Panc1 (cell line): Measurements from ENCODE around the gene SCGB1A1. TPM values are rescaled to one million over a fixed set of nuclear protein-coding genes. Genes with fewer than 3 reads are reported as not detected.

Source experiments
- ATAC-seq: fragments of 200-7000 bp; cut with Tn5 transposase; 2 replicates; pipeline ENCODE4 v1.9.1; 2020; ENCODE audit warnings: mild to moderate bottlenecking, moderate library complexity
- BruUV-seq: library from RNA; stranded (reverse); fragments of 400-500 nt; replicated peaks from 2 replicates; lab custom pipeline; 2021; lab: Mats Ljungman, UMichigan
- CTCF ChIA-PET: fragments of 300-600 bp; sonication (Branson Sonifier 250); formaldehyde crosslinking; loops from one replicate; lab custom pipeline; 2022; ENCODE audit warnings: antibody characterized with exemption; lab: Charles Lee
- POLR2A ChIA-PET: fragments of 300-600 bp; sonication (Branson Sonifier 250); formaldehyde crosslinking; loops from one replicate; lab custom pipeline; 2022; ENCODE audit warnings: antibody characterized with exemption; lab: Charles Lee
- DNase-seq: peaks from one replicate; pipeline ENCODE4 v3.0.0-alpha.2; 2010; ENCODE audit warnings: low read depth, low spot score
- H3K27ac ChIP-seq: 2 replicates; pipeline ENCODE4 v1.5.1; 2011; ENCODE audit warnings: mild to moderate bottlenecking, low read length, inconsistent platforms
- H3K27me3 ChIP-seq: fragments of 200-500 bp; sonication (Bioruptor generic); 2 replicates; pipeline ENCODE4 v1.6.0; 2014; ENCODE audit warnings: low read length, inconsistent platforms; ENCODE audit not compliant: control insufficient read depth, insufficient read depth
- H3K36me3 ChIP-seq: fragments of 200-500 bp; sonication (Bioruptor generic); 2 replicates; pipeline ENCODE4 v1.5.1; 2014; ENCODE audit warnings: inconsistent platforms, mild to moderate bottlenecking, low read length, moderate library complexity; ENCODE audit not compliant: control insufficient read depth, insufficient read depth
- H3K4me1 ChIP-seq: 2 replicates; pipeline ENCODE4 v1.5.1; 2011; ENCODE audit warnings: inconsistent platforms, mild to moderate bottlenecking, low read length, moderate library complexity; ENCODE audit not compliant: control insufficient read depth, insufficient read depth
- H3K4me3 ChIP-seq, 2 experiments: 2 replicates each; pipeline ENCODE4 v1.5.1; 2011 to 2012; ENCODE audit warnings: low read depth in 2 of 2, low read length in 2 of 2, mild to moderate bottlenecking in 2 of 2, inconsistent platforms in 1 of 2, moderate library complexity in 1 of 2
- H3K9me3 ChIP-seq: fragments of 200-500 bp; sonication (Bioruptor generic); 2 replicates; pipeline ENCODE4 v1.5.1; 2014; ENCODE audit warnings: low read depth, mild to moderate bottlenecking, inconsistent platforms, low read length, moderate library complexity; ENCODE audit not compliant: control insufficient read depth, insufficient read depth
- POLR2AphosphoS5 ChIP-seq: IDR thresholded peaks from 2 replicates; pipeline ENCODE4 v1.6.1; 2012; ENCODE audit warnings: mild to moderate bottlenecking, low read depth, low read length, moderate library complexity
- SIN3A ChIP-seq: IDR thresholded peaks from 2 replicates; pipeline ENCODE4 v1.6.1; 2012; ENCODE audit warnings: low read depth, mild to moderate bottlenecking, low read length, moderate library complexity, borderline replicate concordance; ENCODE audit not compliant: insufficient read depth
- TCF7L2 ChIP-seq: IDR thresholded peaks from 2 replicates; pipeline ENCODE4 v1.6.1; 2011; ENCODE audit warnings: mild to moderate bottlenecking, low read depth, low read length, inconsistent platforms
- in situ Hi-C: cut with HindIII; loops from 2 replicates; pipeline ENCODE4 v1.10.0; 2016; ENCODE audit warnings: low sequenced_read_pairs, low pct_unique_long_range_greater_than_20kb
- intact Hi-C: fragments of 100-400 bp; cut with micrococcal nuclease; formaldehyde crosslinking; loops from one replicate; pipeline ENCODE4 v1.10.0; 2022; ENCODE audit not compliant: unreplicated experiment
- total RNA-seq: library from RNA; stranded (reverse); gene quantifications from one replicate; pipeline ENCODE4 v1.2.1, GENCODE V29; 2021; ENCODE audit not compliant: unreplicated experiment
- TF ChIP-seq, protein P1 (sequence below), 2 experiments: IDR thresholded peaks; 2 replicates each; pipeline ENCODE4 v1.6.1; 2011 to 2012; ENCODE audit warnings: low read depth in 2 of 2, control low read depth in 1 of 2, low read length in 1 of 2, mild to moderate bottlenecking in 1 of 2, moderate library complexity in 1 of 2; ENCODE audit not compliant: insufficient read depth in 1 of 2
- TF ChIP-seq, protein P2 (sequence below): fragments of 450-650 bp; IDR thresholded peaks from 2 replicates; pipeline ENCODE4 v1.5.1; 2017; ENCODE audit warnings: mild to moderate bottlenecking

The SCGB1A1 gene
- total RNA-seq, 1 experiment from 2014 or later, result 1.1 TPM

DNA sequence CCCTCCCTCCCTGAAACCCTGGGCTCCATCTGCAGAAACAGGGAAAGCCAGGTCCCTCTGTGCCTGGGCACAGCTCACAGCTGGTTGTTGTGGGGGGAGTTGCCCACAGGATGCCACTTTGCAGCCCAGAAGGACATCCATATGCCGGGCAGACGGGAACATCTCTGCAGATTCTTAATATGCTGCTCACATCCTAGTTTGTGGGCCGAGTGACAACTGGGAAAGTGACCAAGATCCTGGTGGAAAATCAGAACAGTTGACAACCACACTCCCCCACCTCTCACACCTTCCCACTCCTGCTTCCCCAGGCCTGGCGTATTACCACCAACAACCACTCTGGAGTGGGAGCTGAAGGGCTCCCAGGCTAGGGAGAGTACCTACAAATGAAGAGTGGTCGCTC is 7.3 kb upstream of the SCGB1A1 start:
- H3K27ac ChIP-seq, result no peak overlapping the region
- ChIA-PET POLR2A (interaction anchor here (0.6 kb wide), 1 partner anchor 26 kb away, joined by 3 read pairs; no protein-coding TSS in a partner anchor), CTCF (interaction anchor here (0.6 to 1.1 kb wide), 2 partner anchors 11 to 13 kb away, joined by 5 to 6 read pairs; no protein-coding TSS in a partner anchor)
- ATAC-seq, result no peak
- H3K4me3 ChIP-seq, result no peak overlapping the region
- BruUV-seq, result no TSS peak
- TF ChIP-seq SIN3A (no peak), POLR2AphosphoS5 (no peak), TCF7L2 (no peak)
- TF ChIP-seq, protein P1, sequence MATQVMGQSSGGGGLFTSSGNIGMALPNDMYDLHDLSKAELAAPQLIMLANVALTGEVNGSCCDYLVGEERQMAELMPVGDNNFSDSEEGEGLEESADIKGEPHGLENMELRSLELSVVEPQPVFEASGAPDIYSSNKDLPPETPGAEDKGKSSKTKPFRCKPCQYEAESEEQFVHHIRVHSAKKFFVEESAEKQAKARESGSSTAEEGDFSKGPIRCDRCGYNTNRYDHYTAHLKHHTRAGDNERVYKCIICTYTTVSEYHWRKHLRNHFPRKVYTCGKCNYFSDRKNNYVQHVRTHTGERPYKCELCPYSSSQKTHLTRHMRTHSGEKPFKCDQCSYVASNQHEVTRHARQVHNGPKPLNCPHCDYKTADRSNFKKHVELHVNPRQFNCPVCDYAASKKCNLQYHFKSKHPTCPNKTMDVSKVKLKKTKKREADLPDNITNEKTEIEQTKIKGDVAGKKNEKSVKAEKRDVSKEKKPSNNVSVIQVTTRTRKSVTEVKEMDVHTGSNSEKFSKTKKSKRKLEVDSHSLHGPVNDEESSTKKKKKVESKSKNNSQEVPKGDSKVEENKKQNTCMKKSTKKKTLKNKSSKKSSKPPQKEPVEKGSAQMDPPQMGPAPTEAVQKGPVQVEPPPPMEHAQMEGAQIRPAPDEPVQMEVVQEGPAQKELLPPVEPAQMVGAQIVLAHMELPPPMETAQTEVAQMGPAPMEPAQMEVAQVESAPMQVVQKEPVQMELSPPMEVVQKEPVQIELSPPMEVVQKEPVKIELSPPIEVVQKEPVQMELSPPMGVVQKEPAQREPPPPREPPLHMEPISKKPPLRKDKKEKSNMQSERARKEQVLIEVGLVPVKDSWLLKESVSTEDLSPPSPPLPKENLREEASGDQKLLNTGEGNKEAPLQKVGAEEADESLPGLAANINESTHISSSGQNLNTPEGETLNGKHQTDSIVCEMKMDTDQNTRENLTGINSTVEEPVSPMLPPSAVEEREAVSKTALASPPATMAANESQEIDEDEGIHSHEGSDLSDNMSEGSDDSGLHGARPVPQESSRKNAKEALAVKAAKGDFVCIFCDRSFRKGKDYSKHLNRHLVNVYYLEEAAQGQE (IDR thresholded peaks at IDR 0.05; ENCODE audit: insufficient read depth in 1 of 2, low read depth in 2 of 2, low read length in 1 of 2), result no peak
- TF ChIP-seq, protein P2, sequence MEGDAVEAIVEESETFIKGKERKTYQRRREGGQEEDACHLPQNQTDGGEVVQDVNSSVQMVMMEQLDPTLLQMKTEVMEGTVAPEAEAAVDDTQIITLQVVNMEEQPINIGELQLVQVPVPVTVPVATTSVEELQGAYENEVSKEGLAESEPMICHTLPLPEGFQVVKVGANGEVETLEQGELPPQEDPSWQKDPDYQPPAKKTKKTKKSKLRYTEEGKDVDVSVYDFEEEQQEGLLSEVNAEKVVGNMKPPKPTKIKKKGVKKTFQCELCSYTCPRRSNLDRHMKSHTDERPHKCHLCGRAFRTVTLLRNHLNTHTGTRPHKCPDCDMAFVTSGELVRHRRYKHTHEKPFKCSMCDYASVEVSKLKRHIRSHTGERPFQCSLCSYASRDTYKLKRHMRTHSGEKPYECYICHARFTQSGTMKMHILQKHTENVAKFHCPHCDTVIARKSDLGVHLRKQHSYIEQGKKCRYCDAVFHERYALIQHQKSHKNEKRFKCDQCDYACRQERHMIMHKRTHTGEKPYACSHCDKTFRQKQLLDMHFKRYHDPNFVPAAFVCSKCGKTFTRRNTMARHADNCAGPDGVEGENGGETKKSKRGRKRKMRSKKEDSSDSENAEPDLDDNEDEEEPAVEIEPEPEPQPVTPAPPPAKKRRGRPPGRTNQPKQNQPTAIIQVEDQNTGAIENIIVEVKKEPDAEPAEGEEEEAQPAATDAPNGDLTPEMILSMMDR, result no peak
- intact Hi-C loops (no loop called here), in situ Hi-C loops (no loop called here)
- H3K36me3 ChIP-seq, result no peaks in the 10 kb centered on the region
- no peaks in the 10 kb centered on the region for H3K27me3 ChIP-seq
- no peaks in the 10 kb centered on the region for H3K9me3 ChIP-seq
- H3K4me1 ChIP-seq, result peaks cover 13% of the 10 kb centered on the region; the same call in 1 of the 2 replicates
- DNase-seq, result no peak

DNA sequence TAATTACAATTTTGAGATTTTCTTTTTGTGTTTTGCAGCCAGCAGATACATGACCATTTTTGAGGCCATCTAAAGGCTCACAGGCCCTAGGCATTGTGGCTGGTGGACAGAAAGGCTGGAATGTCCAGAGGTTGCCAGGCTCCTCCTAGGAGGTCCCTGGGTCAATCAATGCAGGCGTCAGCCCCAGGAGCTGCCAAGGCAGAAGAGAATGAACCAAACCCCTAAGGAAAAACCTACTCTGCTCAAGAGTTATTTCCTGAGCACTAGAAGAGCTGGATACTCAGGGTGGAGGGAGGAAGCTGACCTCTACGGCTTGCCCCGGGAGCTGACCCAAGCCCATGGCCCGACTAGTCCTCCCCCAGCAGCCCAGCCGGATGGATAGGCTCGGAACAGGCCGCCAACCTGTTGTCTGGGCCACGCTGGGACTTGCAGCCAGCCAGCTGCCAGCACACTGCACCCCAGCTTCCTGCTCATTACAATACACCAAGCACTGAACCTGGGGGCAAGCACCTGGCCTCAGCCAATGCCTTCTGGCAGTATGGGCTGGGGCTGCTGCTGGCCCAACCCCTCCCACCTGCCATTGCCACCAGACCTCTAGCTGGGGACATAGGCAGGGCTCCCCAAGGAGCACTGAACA is 5.7 kb upstream of the SCGB1A1 start:
- ChIA-PET CTCF (interaction anchor here (2.1 kb wide), 1 partner anchor 12 kb away, joined by 13 read pairs; no protein-coding TSS in a partner anchor), POLR2A (no interaction called here)
- in situ Hi-C loops, result no loop called here
- intact Hi-C loops, result no loop called here
- DNase-seq (no peak), ATAC-seq (peak; percentile 14; the same call in 1 of the 2 replicates)
- Histone ChIP-seq H3K27me3 (no peaks in the 10 kb centered on the region), H3K9me3 (no peaks in the 10 kb centered on the region), H3K36me3 (no peaks in the 10 kb centered on the region), H3K4me3 (no peak overlapping the region), H3K4me1 (peaks cover 13% of the 10 kb centered on the region; the same call in 1 of the 2 replicates), H3K27ac (peak overlapping the region; percentile 55; the same call in 1 of the 2 replicates)
- no TSS peak for BruUV-seq
- TF ChIP-seq SIN3A (no peak), POLR2AphosphoS5 (no peak), TCF7L2 (no peak)
- TF ChIP-seq, protein P2, result no peak
- TF ChIP-seq, protein P1 (IDR thresholded peaks at IDR 0.05; ENCODE audit: insufficient read depth in 1 of 2, low read depth in 2 of 2, low read length in 1 of 2), result no peak
